Right lobe of liver (tissue), 6 donors: ENCODE results near the gene JMJD8. TPM values are rescaled to one million over a fixed set of nuclear protein-coding genes. Genes with fewer than 3 reads are reported as not detected.
A peak's percentile ranks its signal among the peaks of the same experiment; 100 is the strongest.

Experiments used
- ATAC-seq, 4 donors: fragments of 200-7000 bp; cut with Tn5 transposase; one replicate each; pipeline ENCODE4 v1.9.1; 2020; ENCODE audit warnings: mild to moderate bottlenecking in 4 of 4, moderate library complexity in 4 of 4
- DNase-seq, 3 donors: peaks; one replicate each; pipeline ENCODE4 v3.0.0-alpha.2; 2020
- H3K27ac ChIP-seq, 3 donors: fragments of 200-600 bp; one replicate each; pipeline ENCODE4 v1.8.0; 2022
- H3K27me3 ChIP-seq, 2 donors: fragments of 200-600 bp; one replicate each; pipeline ENCODE4 v1.8.0; 2022
- H3K36me3 ChIP-seq, 4 donors: fragments of 200-600 bp; sonication (generic) in 1 of 4; one replicate each; pipeline versions ENCODE4 v1.5.1 to v1.8.0; 2017 to 2022; ENCODE audit warnings: control low read depth in 1 of 4
- H3K4me1 ChIP-seq, 4 donors: fragments of 200-600 bp; sonication (generic) in 1 of 4; one replicate each; pipeline versions ENCODE4 v1.5.1 to v1.8.0; 2017 to 2022; ENCODE audit warnings: control low read depth in 1 of 4
- H3K4me3 ChIP-seq, 3 donors: fragments of 200-600 bp; one replicate each; pipeline ENCODE4 v1.8.0; 2022
- H3K9me3 ChIP-seq, 4 donors: fragments of 200-600 bp; sonication (generic) in 1 of 4; one replicate each; pipeline versions ENCODE4 v1.5.1 to v1.8.0; 2017 to 2022; ENCODE audit warnings: control low read depth in 1 of 4
- CTCF ChIP-seq, 4 donors: fragments of 200-600 bp in 3 of 4; fragments of 450-650 bp in 1 of 4; IDR thresholded peaks; one replicate each; pipeline versions ENCODE4 v1.5.1 to v1.8.0; 2016 to 2022; ENCODE audit warnings: antibody characterized with exemption in 4 of 4, mild to moderate bottlenecking in 2 of 4
- POLR2A ChIP-seq: fragments of 450-650 bp; IDR thresholded peaks from one replicate; pipeline ENCODE4 v1.6.1; 2017; ENCODE audit warnings: antibody characterized with exemption, mild to moderate bottlenecking
- WGBS: methylation state at CpG from one replicate; pipeline ENCODE4 v1.1.6; 2018; ENCODE audit warnings: low coverage, low lambda C conversion rate; ENCODE audit not compliant: insufficient coverage; ENCODE audit errors: missing lambda C conversion rate; 5-methylcytosine and 5-hydroxymethylcytosine counted together
- intact Hi-C, 2 donors: fragments of 100-400 bp; cut with DNase I; formaldehyde crosslinking; loops; one replicate each; pipeline versions ENCODE4 v1.11.2 to v1.14.1; 2022
- total RNA-seq, 6 experiments: library from RNA; depleted of rRNA in 2 of 6; stranded (reverse); fragments of >200 nt in 2 of 6; fragmentation: NEBNext Ultra II Directional in 3 of 6; extraction: Animal tissue kit (Norgen Biotek cat#: 25700) in 3 of 6; gene quantifications; one replicate each; pipeline versions ENCODE4 v1.1.0 to v1.2.4, GENCODE V29; 2016 to 2023
- donor health status: DM: no; HTN: yes; CAD: no.
- donor health status: DM: no; HTN: no; CAD: no.
- donor health status: DM: no; HTN: no; CAD: no.
- donor health status: DM: no; HTN: yes; CAD: no.
- donor health status: DM: no; HTN: yes; CAD: no.

Gene JMJD8
- total RNA-seq, 6 experiments from 2014 or later: 26.9 to 68.1 (median 36.9) TPM

GRCh38 chr16:637081-638018 is 46.8 kb downstream of the JMJD8 start:
- intact Hi-C loops: loop anchor here in 1 of 2 donors (10.0 kb wide), 1 partner anchor 53 kb away; no protein-coding TSS in a partner anchor
- Histone ChIP-seq H3K27ac (peak overlapping the region; percentile 93 to 96 (median 96)), H3K4me3 (peak overlapping the region; percentile 73 to 83 (median 77)), H3K9me3 (no peaks in the 10 kb centered on the region), H3K4me1 (peaks cover 0 to 15% (median 0%) of the 10 kb centered on the region in 4 donors), H3K36me3 (no peaks in the 10 kb centered on the region), H3K27me3 (no peaks in the 10 kb centered on the region)
- DNase-seq (peak; percentile 95 to 97 (median 97)), ATAC-seq (peak; percentile 75 to 82 (median 80))
- TF ChIP-seq POLR2A: no peak
- TF ChIP-seq CTCF (IDR thresholded peaks at IDR 0.05): no peak
- 0% methylated on average over 4 of the region's 53 CpGs for WGBS

GRCh38 chr16:636206-637080 is 47.7 kb downstream of the JMJD8 start, which contains the start of gene METTL26:
Gene METTL26 (minus strand): TSS chr16:636305. CDS start chr16:636290, 15 bp downstream.
- no peaks in the 10 kb centered on the region for H3K36me3 ChIP-seq
- TF ChIP-seq CTCF (IDR thresholded peaks at IDR 0.05): no peak
- peak; percentile 64 for TF ChIP-seq POLR2A
- no peaks in the 10 kb centered on the region for H3K27me3 ChIP-seq
- H3K9me3 ChIP-seq: no peaks in the 10 kb centered on the region
- 0% methylated on average over 27 of the region's 91 CpGs for WGBS
- peak within 1 kb of the TSS; percentile 73 to 83 (median 77) for H3K4me3 ChIP-seq
- DNase-seq (peak; percentile 96 to 97 (median 96)), ATAC-seq (peak; percentile 80 to 88 (median 86))
- H3K4me1 ChIP-seq: peaks cover 0 to 15% (median 0%) of the 10 kb centered on the region in 4 donors
- peak within 1 kb of the TSS; percentile 93 to 96 (median 96) for H3K27ac ChIP-seq
- intact Hi-C loops: loop anchor here in 1 of 2 donors (10.0 kb wide), 1 partner anchor 52 kb away; no protein-coding TSS in a partner anchor

GRCh38 chr16:635573-636205 is 48.4 kb downstream of the JMJD8 start:
- no peak for ATAC-seq
- peak overlapping the region; percentile 73 to 83 (median 77) for H3K4me3 ChIP-seq

More at GRCh38 chr16:635573-636205, 48.4 kb downstream of the JMJD8 start:
- WGBS: 20% methylated on average over 1 of the region's 55 CpGs
- no peak for DNase-seq
- Histone ChIP-seq H3K27me3 (no peaks in the 10 kb centered on the region), H3K27ac (peak overlapping the region in 2 of 3 donors; percentile 93 to 96), H3K36me3 (no peaks in the 10 kb centered on the region), H3K9me3 (no peaks in the 10 kb centered on the region), H3K4me1 (peaks cover 0 to 21% (median 3%) of the 10 kb centered on the region in 4 donors)
- intact Hi-C loops: loop anchor here in 1 of 2 donors (10.0 kb wide), 1 partner anchor 51 kb away; no protein-coding TSS in a partner anchor
- TF ChIP-seq POLR2A: no peak
- TF ChIP-seq CTCF (IDR thresholded peaks at IDR 0.05): peak in 1 of 4 donors; percentile 3
